HG03196 (cell line): ENCODE results near the gene NECAB3.

ENCODE experiments used
- ATAC-seq: cut with Tn5 transposase; IDR thresholded peaks from one replicate; pipeline ENCODE4 v1.9.1; 2021; ENCODE audit not compliant: unreplicated experiment

The NECAB3 gene

DNA sequence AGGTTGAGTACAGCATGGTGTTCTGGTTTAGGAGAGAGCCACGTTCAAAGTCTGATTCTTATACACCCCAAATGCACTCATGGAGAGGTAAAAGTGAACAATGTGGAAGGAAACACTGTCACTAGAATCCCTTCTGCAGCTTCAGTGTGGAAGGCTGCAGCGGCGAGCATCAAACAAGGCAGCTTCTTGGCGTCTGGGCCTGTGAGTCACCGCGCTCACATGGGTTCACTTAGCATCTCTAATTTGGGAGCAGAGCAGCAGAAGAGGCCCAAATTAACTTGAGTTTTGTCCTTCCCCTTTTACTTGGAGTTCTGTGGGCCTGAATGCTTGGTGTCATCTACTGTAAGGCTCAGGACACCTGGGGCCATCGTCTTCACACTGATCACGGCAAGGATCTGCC is 22.9 kb upstream of the NECAB3 start:
- ATAC-seq, result no peak

DNA sequence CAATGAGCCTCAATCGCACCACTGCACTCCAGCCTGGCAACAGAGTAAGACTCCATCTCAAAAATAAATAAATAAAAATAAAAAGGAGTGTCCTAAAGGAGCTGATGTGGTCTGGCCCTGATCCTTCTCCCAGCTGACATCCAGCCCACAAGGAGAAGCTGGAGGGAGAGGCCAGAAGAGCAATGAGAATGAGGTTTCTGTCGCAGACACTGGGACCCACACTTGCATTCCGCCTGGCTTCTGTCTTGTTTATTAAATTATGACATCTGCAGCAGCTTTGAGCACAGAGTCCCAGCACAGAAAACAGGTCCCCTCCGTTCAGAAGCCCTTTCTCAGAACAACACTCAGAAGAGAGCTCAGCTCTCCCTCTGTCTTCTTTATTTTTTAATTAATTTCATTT is 22.2 kb upstream of the NECAB3 start:
- no peak for ATAC-seq

DNA sequence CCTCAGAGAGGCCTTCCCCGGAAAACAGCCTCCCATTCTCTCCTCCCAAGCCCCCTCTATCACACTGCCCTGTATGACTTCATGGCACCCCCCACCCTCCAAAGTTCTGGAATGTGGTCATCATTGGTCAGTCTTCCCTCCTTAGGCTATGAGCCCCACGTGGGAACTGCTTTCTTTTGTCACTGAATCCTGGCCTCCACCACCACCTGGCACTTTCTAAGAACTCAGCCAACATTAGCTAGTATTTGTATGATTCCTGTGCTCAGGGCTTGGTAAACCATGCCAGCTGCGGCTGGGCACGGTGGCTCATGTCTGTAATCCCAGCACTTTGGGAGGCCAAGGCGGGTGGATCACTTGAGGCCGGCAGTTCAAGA is 20.4 kb upstream of the NECAB3 start:
- no peak for ATAC-seq

- no peak for ATAC-seq
These were observed 19.8 kb upstream of the NECAB3 start for GRCh38 chr20:33693741-33694638.

- ATAC-seq, result no peak
These were observed 19.1 kb upstream of the NECAB3 start for GRCh38 chr20:33693289-33693688.

GRCh38 chr20:33689973-33690372 is 15.7 kb upstream of the NECAB3 start:
- no peak for ATAC-seq

GRCh38 chr20:33689493-33689892 is 15.3 kb upstream of the NECAB3 start:
- no peak for ATAC-seq

GRCh38 chr20:33688938-33689424 is 14.8 kb upstream of the NECAB3 start:
- ATAC-seq, result no peak

DNA sequence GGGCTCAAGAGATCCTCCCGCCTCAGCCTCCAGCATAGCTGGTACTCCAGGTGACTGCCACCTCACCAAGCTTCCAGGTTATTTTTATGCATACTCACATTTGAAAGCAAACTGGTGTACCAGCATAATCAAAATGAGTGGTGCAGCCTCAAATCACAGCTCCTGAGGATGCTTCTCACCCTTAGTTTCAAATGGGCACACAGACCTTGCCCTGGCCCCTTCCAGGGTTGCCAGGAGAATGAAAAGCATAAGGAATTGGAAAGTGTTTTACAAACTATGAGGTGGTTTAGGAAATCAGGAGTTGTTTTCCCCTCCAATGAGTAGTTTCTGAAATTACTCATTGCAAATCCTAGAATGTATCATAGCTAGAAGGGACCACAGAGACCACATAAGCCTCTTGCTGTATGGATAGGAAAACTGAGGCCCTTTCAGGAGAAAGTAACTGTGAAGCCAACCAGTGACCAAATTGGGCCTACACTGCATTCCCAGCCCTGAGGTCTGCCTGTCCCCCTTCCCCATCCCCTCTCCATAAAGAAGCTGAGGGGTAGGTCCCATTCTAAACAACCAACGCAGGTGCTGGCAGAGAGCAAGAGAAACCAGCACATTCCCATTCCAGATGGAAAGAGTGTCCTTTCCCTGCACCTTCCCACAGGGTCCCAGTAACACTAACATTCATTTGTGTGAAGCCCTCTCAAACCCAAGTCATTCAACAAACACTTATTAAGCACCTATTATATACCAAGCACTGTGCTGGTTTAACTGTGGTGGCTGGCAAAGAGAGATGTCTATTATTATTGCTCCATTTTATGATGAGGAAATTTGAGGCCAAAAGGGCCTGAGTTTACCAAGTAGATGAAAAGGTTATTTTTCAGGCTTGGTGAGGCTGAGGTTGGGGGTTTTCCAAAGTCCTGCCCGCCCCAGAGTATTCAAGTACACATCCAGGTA is 14.0 kb upstream of the NECAB3 start:
- no peak for ATAC-seq

DNA sequence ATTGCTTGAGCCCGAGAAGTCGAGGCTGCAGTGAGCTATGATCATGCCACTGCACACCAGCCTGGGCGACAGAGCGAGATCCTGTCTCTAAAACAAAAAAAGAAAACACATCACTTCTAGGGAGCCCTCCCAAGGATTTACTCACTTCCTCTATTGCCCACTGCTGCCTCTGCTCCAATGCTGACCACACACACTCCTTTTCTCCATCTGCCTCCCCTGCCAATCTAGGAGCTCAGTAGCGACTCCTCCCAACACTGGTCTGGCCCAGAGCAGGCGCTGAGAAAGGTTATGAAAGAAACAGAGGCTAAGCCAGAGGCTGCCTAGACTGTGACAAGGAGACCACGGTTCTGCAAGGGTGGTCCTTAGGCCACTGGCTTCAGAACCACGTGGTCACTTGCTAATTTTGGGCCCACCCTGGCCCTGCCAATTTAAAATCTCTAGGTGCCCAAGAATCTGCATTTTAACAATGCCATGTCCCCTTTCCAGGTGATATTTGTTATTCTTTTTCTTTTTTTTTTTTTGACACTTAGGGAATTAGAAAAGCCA is 13.2 kb upstream of the NECAB3 start:
- no peak for ATAC-seq

DNA sequence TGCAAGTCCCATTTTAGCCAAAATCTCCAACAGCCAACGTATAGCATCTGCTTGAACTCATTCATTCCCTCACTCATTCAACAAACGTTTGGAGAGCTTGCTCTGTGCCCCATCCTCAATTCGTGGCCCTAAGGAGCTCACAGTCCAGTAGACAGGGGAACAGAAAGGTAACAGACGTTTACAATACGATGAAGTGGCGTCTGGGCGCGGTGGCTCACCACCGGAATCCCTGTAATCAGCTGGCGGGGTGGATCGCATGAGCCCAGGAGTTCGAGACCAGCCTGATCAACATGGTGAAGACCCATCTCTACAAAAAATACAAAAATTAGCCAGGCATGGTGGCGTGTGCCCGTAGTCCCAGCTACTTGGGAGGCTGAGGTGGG is 12.7 kb upstream of the NECAB3 start:
- no peak for ATAC-seq

DNA sequence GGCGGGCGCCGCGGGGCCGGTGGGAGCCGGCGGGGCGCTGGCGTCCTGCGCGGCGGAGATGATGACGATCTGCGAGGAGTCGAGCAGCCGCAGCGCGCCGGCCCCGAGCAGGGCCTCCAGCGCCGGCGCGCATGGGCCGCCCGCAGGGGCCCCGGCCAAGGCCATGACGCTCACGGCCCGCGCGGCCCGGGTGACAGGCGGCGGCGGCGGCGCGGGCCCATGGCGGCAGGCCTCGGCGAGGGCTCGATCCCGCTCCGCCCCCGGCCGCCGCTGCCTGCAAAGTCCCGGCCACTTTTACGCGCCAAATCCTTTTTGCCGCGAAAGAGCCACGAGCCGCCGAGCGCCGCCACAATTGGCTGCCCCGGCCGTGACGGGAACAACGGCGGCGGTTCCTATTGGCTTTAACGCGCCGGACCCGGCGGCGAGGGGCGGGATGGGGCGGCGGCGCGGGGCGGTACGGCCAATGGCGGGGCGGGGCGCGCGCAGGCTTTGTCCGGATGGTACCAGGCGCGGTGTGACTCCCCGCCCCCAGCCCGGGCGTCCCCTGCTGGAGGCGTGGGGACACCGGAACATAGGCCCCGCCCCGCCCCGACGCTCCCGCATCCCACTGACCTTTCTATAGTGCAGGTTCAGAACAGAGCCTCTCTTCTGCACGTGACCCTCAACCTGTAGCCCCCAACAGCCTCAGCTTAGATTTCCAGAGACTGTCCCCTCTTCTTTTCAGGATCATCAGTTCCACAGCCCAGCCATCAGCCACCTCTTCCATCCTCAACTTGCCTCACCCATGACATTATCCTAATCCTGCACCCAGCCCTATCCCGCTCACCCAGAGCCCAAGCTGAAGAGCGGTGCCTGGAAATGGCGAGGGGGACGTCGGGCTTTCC is 12.1 kb upstream of the NECAB3 start, which contains the start of gene E2F1:
E2F1 (minus strand) TSS at position 286 of the 884 bp plus-strand sequence; CDS start at position 165, 121 bp downstream.
- peak; percentile 70 for ATAC-seq

- ATAC-seq, result peak; percentile 36
These were observed 11.3 kb upstream of the NECAB3 start for GRCh38 chr20:33685328-33686099.

GRCh38 chr20:33684533-33685327 is 10.5 kb upstream of the NECAB3 start:
- ATAC-seq, result no peak

GRCh38 chr20:33681728-33682353 is 7.6 kb upstream of the NECAB3 start:
- ATAC-seq, result no peak

DNA sequence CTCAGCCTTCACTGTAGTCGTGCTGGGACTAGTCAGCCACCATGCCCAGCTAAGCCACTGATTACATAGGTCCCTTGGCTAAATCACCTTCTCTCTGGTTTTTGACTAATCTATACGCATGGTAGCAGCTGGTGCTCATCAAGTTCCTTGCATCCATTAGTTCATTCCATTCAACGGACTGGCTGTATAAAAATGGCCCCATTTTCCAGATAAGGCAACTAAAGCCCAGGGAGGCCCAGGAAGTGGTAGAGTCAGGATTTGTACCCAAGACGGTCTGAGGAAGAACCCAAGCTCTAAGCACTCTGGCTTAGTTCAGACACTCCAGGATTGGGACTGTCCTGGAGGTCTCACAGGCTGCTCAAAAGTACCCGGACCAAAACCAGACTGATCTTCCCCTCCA is 7.1 kb upstream of the NECAB3 start:
- ATAC-seq, result no peak

DNA sequence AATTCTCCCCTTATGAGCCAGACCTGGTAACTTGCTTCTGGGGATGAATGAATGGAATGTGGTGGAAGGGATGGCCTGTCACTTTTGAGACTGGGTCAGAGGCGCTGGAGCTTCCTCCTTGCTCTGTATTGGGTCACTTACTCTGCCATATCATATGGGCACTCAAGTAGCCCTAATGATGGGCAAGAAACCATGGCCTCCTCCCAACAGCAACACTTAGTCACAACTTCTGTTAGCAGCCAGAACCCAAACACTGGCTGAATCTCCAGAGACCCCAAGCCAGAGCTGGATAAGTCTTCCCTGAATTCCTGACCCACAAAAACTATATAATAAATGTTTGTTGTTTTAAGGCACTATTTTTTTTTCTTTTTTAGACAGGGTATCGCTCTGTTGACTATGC is 6.5 kb upstream of the NECAB3 start:
- no peak for ATAC-seq

- no peak for ATAC-seq
These were observed 5.7 kb upstream of the NECAB3 start for GRCh38 chr20:33679758-33680485.
